Mesothelial cell of epicardium (in vitro differentiated cells): ENCODE measurements around the gene PHF21B. TPM values are rescaled to one million over a fixed set of nuclear protein-coding genes. Genes with fewer than 3 reads are reported as not detected.
A peak's percentile ranks its signal among the peaks of the same experiment; 100 is the strongest.

Source experiments
- DNase-seq, 2 experiments: peaks; one replicate each; pipeline ENCODE4 v3.0.0; 2021; ENCODE audit warnings: low spot score in 2 of 2; ENCODE audit not compliant: unreplicated experiment in 2 of 2
- H3K27ac Mint-ChIP-seq: 2 replicates; pipeline ENCODE4 v1.8.0; 2021; ENCODE audit warnings: mixed read lengths
- H3K27me3 Mint-ChIP-seq: 2 replicates; pipeline ENCODE4 v1.8.0; 2021; ENCODE audit warnings: low read depth, mixed read lengths
- H3K36me3 Mint-ChIP-seq: 2 replicates; pipeline ENCODE4 v1.8.0; 2021; ENCODE audit warnings: mixed read lengths
- H3K4me1 Mint-ChIP-seq: 2 replicates; pipeline ENCODE4 v1.8.0; 2021; ENCODE audit warnings: mixed read lengths
- H3K4me3 Mint-ChIP-seq: 2 replicates; pipeline ENCODE4 v1.8.0; 2021; ENCODE audit warnings: mild to moderate bottlenecking, moderate library complexity, mixed read lengths
- H3K9me3 Mint-ChIP-seq: 2 replicates; pipeline ENCODE4 v1.8.0; 2021; ENCODE audit warnings: mixed read lengths
- total RNA-seq: library from RNA; stranded (reverse); gene quantifications from 3 replicates; pipeline ENCODE4 v1.2.1, GENCODE V29; 2021
- TF ChIP-seq, protein P1 (sequence below): fragments of 200-600 bp; sonication (generic); IDR thresholded peaks from one replicate; pipeline ENCODE4 v1.5.0; 2021; ENCODE audit warnings: antibody characterized with exemption; ENCODE audit not compliant: unreplicated experiment

PHF21B gene
- total RNA-seq, 1 donor from 2014 or later, result 8.6 TPM

DNA sequence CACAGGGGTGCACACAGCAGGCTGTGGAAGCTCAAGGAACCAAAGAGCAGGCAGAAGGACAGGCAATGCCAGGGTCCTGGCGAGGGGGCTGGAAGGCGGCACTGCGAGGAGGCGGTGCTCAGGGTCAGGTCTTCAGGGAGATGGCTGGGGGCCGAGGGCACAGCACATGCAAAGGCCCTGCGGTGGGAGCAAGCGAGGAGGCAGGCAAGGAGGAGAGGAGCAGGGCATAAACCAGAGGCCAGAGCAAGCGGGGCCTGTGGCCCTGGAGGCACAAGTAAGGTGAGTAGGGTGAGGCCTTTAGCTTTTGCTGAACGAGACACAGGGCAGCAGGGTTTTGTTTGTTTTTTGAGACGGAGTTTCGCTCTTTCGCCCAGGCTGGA, 130.5 kb downstream of the PHF21B start:
- no peak overlapping the region for H3K4me3 Mint-ChIP-seq

DNA sequence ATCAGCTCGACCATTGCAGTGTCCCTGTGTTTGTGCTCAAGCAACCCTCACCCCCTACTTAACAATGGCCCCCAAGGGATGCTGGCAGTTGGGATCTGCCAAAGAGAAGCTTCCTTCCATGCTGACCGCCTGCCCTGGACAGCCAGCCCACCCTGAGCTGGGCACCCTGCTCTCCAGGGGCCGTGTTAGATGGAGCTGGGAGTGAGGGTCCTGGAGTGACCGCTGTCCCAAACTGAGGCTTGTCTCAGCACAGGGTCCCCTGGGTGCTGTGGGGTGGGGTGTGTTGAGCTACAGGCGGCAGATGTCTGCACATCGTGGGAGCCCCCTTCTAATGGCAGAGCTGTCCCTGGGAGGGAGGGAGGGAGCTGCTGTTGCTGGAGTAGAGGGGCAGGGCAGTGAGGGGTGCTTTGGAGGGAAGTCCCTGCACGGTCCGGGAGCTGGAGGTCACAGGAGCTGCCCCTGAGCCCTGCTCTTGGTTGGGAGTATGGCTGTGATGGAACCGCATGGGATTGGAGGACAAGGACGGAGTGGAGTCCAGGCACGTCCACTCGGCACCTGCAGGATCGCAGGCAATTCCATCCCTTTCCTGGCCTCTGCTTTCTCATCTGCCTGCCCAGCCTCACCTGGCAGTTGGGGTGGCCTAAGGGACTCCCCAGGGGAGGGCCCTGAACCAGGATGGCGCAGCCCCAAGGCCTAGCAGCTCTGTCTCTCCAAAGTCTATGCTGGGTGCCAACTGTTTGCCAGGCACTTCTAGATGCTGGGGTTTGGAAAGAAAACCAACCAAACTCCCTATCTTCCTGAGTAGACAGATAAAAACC, 131.1 kb downstream of the PHF21B start:
- TF ChIP-seq, protein P1, sequence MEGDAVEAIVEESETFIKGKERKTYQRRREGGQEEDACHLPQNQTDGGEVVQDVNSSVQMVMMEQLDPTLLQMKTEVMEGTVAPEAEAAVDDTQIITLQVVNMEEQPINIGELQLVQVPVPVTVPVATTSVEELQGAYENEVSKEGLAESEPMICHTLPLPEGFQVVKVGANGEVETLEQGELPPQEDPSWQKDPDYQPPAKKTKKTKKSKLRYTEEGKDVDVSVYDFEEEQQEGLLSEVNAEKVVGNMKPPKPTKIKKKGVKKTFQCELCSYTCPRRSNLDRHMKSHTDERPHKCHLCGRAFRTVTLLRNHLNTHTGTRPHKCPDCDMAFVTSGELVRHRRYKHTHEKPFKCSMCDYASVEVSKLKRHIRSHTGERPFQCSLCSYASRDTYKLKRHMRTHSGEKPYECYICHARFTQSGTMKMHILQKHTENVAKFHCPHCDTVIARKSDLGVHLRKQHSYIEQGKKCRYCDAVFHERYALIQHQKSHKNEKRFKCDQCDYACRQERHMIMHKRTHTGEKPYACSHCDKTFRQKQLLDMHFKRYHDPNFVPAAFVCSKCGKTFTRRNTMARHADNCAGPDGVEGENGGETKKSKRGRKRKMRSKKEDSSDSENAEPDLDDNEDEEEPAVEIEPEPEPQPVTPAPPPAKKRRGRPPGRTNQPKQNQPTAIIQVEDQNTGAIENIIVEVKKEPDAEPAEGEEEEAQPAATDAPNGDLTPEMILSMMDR, result no peak
- H3K27me3 Mint-ChIP-seq, result no peaks in the 10 kb centered on the region
- H3K36me3 Mint-ChIP-seq, result peaks cover 13% of the 10 kb centered on the region
- H3K27ac Mint-ChIP-seq, result no peak overlapping the region
- H3K9me3 Mint-ChIP-seq, result peaks cover 11% of the 10 kb centered on the region
- H3K4me1 Mint-ChIP-seq, result no peaks in the 10 kb centered on the region
- DNase-seq, result no peak
- H3K4me3 Mint-ChIP-seq, result no peak overlapping the region

More for the DNA sequence above, 130.5 kb downstream of the PHF21B start:
- Mint-ChIP-seq H3K36me3 (peaks cover 13% of the 10 kb centered on the region), H3K27ac (no peak overlapping the region), H3K4me1 (no peaks in the 10 kb centered on the region), H3K9me3 (peaks cover 11% of the 10 kb centered on the region), H3K27me3 (no peaks in the 10 kb centered on the region)
- DNase-seq, result no peak
- TF ChIP-seq, protein P1, result no peak

DNA sequence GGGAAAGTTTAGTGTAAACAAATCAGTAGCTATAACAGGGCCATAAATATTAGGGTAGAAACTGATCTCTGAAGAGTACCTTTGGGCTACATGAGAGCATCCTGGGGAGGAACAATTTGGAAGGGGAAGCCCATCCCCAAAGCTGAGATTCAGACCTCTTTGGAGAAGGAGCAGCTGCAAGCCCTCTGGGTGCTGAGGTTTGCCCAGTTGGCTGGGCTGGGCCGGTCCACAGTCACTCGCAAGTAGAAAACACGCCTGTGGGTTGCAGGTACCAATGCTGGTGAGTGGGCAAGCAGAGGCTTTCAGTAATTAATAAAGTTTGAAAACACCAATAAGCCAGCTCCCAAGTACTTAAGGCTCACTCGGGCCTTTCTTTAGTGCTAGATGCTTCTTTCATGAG, 132.9 kb downstream of the PHF21B start:
- DNase-seq, result no peak
- Mint-ChIP-seq H3K4me3 (no peak overlapping the region), H3K27ac (no peak overlapping the region), H3K4me1 (no peaks in the 10 kb centered on the region), H3K9me3 (peaks cover 11% of the 10 kb centered on the region), H3K27me3 (no peaks in the 10 kb centered on the region), H3K36me3 (peaks cover 12% of the 10 kb centered on the region)
- TF ChIP-seq, protein P1, result no peak

DNA sequence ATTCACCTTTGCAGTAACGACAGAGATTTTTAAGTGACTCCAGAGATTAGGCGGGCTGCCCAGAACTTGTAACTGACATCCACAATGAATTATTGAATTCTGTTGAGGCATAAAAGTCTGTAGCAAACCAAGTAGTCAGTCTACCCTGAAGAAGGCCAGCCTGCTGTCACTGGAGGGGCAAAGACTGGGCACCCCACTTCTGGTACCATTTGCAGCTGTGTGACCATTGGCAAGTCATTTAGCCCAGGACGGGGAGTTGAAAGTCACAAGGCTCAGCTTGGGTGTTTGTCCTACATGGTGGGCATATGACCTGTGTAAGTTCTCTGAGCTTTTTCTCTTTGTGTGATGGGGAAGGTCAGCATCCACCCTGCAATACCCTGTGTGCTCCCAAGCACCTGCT, 138.0 kb downstream of the PHF21B start:
- Mint-ChIP-seq H3K27ac (no peak overlapping the region), H3K27me3 (no peaks in the 10 kb centered on the region), H3K4me3 (no peak overlapping the region), H3K36me3 (peaks cover 6% of the 10 kb centered on the region), H3K9me3 (peaks cover 8% of the 10 kb centered on the region), H3K4me1 (peaks cover 15% of the 10 kb centered on the region)
- no peak for DNase-seq
- TF ChIP-seq, protein P1, result no peak

DNA sequence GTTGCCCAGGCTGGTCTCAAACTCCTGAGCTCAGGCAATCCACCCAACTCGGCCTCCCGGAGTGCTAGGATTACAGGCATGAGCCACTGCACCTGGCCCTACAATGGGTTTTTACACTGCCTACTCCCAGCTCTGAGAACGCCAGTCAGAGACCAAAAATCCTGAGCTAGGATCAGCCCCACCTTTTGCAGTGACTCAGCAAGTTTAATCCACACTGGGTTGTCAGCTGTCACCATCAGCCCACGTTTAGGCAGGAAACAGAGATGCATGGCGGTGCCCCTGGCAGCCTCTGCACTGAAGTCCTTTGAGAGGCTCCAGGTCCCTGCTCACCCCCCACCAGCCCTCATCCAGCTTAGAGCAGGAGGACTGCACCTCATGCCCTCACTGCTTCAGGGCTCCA, 139.8 kb downstream of the PHF21B start:
- Mint-ChIP-seq H3K27me3 (no peaks in the 10 kb centered on the region), H3K4me3 (no peak overlapping the region), H3K9me3 (peaks cover 4% of the 10 kb centered on the region), H3K27ac (peak overlapping the region; percentile 36), H3K36me3 (peaks cover 3% of the 10 kb centered on the region), H3K4me1 (peaks cover 15% of the 10 kb centered on the region)
- TF ChIP-seq, protein P1, result no peak
- no peak for DNase-seq

DNA sequence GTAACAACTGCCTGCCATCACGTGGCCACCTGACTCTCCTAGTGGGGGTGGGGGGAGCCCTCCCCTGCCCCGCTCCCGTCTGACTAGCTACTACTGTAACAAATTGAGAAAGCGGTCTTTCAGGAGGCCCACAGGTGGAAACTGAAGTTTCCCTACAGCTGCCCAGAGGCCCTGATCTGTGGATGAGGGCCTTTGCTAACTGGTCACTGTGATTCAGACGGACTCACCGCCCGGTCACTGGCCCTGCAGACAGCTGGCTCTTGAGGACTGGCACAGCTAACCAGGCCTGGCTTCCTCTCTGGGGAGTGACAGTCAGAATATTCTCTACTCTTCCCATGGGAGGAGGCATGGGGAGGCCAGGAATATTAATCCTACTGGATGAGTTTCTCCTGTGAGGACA, 140.6 kb downstream of the PHF21B start:
- H3K36me3 Mint-ChIP-seq, result peaks cover 8% of the 10 kb centered on the region
- peaks cover 4% of the 10 kb centered on the region for H3K9me3 Mint-ChIP-seq
- DNase-seq, result no peak
- no peak overlapping the region for H3K27ac Mint-ChIP-seq
- H3K4me1 Mint-ChIP-seq, result peaks cover 15% of the 10 kb centered on the region
- TF ChIP-seq, protein P1, result no peak
- H3K27me3 Mint-ChIP-seq, result no peaks in the 10 kb centered on the region
- H3K4me3 Mint-ChIP-seq, result no peak overlapping the region
